ENCODE data around the gene DPT. TPM values are rescaled to one million over a fixed set of nuclear protein-coding genes. Genes with fewer than 3 reads are reported as not detected.

Gene DPT
- total RNA-seq, 2 donors from 2014 or later = 60.7 to 85.7 TPM

GRCh38 chr1:168688644-168689326 lies 40.2 kb downstream of the DPT start:
- ATAC-seq (ENCODE audit: insufficient number of reproducible peaks, low FRiP score, low read depth) (no peak), DNase-seq (ENCODE audit: low spot score) (no peak)
- Histone ChIP-seq H3K27me3 (replicated peaks; ENCODE audit: insufficient read depth) (no peaks in the 10 kb centered on the region), H3K9me3 (no peaks in the 10 kb centered on the region), H3K27ac (no peak overlapping the region), H3K36me3 (no peaks in the 10 kb centered on the region), H3K4me1 (ENCODE audit: control insufficient read depth in 1 of 2, low read depth in 2 of 2) (peaks cover 0 to 13% of the 10 kb centered on the region in 2 donors), H3K4me3 (no peak overlapping the region)
- no peak for TF ChIP-seq CTCF (IDR thresholded peaks at IDR 0.05)

- H3K9me3 ChIP-seq = no peaks in the 10 kb centered on the region
- no peak for TF ChIP-seq CTCF (IDR thresholded peaks at IDR 0.05)
Measured at GRCh38 chr1:168687816-168688215, 41.2 kb downstream of the DPT start.

GRCh38 chr1:168686666-168687065 lies 42.3 kb downstream of the DPT start:
- DNase-seq (ENCODE audit: low spot score) (no peak), ATAC-seq (ENCODE audit: insufficient number of reproducible peaks, low FRiP score, low read depth) (no peak)
- TF ChIP-seq CTCF (IDR thresholded peaks at IDR 0.05) = no peak
- Histone ChIP-seq H3K4me3 (no peak overlapping the region), H3K36me3 (no peaks in the 10 kb centered on the region), H3K27ac (no peak overlapping the region), H3K9me3 (no peaks in the 10 kb centered on the region), H3K4me1 (ENCODE audit: control insufficient read depth in 1 of 2, low read depth in 2 of 2) (peaks cover 0 to 13% of the 10 kb centered on the region in 2 donors), H3K27me3 (replicated peaks; ENCODE audit: insufficient read depth) (no peaks in the 10 kb centered on the region)

More at GRCh38 chr1:168687816-168688215, 41.2 kb downstream of the DPT start:
- no peaks in the 10 kb centered on the region for H3K27me3 ChIP-seq (replicated peaks; ENCODE audit: insufficient read depth)
- no peak for DNase-seq (ENCODE audit: low spot score)
- ATAC-seq (ENCODE audit: insufficient number of reproducible peaks, low FRiP score, low read depth) = no peak
- H3K4me3 ChIP-seq = no peak overlapping the region
- H3K36me3 ChIP-seq = no peaks in the 10 kb centered on the region
- H3K4me1 ChIP-seq (ENCODE audit: control insufficient read depth in 1 of 2, low read depth in 2 of 2) = peaks cover 0 to 13% of the 10 kb centered on the region in 2 donors
- H3K27ac ChIP-seq = no peak overlapping the region

GRCh38 chr1:168683871-168684270 lies 45.1 kb downstream of the DPT start:
- no peak for TF ChIP-seq CTCF (IDR thresholded peaks at IDR 0.05)
- ATAC-seq (ENCODE audit: insufficient number of reproducible peaks, low FRiP score, low read depth) (no peak), DNase-seq (ENCODE audit: low spot score) (no peak)
- Histone ChIP-seq H3K36me3 (no peaks in the 10 kb centered on the region), H3K4me3 (no peak overlapping the region), H3K27ac (no peak overlapping the region), H3K9me3 (no peaks in the 10 kb centered on the region), H3K27me3 (replicated peaks; ENCODE audit: insufficient read depth) (no peaks in the 10 kb centered on the region), H3K4me1 (ENCODE audit: control insufficient read depth in 1 of 2, low read depth in 2 of 2) (peaks cover 0 to 5% of the 10 kb centered on the region in 2 donors)

GRCh38 chr1:168676861-168677260 lies 52.1 kb downstream of the DPT start:
- no peak for ATAC-seq (ENCODE audit: insufficient number of reproducible peaks, low FRiP score, low read depth)
- Histone ChIP-seq H3K27me3 (replicated peaks; ENCODE audit: insufficient read depth) (no peaks in the 10 kb centered on the region), H3K9me3 (no peaks in the 10 kb centered on the region), H3K4me3 (no peak overlapping the region), H3K4me1 (ENCODE audit: control insufficient read depth in 1 of 2, low read depth in 2 of 2) (peaks cover 0 to 5% of the 10 kb centered on the region in 2 donors), H3K27ac (no peak overlapping the region), H3K36me3 (no peaks in the 10 kb centered on the region)
- no peak for TF ChIP-seq CTCF (IDR thresholded peaks at IDR 0.05)
- no peak for DNase-seq (ENCODE audit: low spot score)

All from thoracic aorta (tissue), 2 donors.